Measurements from ENCODE around the gene GLT6D1.

The GLT6D1 gene

DNA sequence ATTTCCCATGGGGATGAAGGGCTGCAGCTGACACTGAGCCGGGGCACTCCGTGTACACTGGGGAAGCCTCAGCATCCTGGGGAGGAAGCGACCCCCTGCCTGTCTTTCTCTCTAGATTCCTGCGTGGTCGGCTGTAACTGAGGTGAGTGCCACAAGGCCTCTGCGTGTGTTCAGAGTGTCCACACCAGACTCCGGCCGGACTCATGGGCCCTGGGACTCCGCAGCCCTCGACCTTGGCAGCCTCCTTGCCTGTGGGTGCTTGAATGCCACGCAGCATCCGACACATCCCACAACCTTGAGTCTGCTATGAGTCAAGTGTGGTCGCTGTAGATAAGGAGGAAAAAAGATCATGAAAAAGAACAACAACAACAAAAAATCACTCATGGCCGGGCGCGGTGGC lies 54.4 kb downstream of the GLT6D1 start:
- peak; percentile 13 for DNase-seq (ENCODE audit: low read depth, low spot score)

GRCh38 chr9:135584371-135584770 lies 55.0 kb downstream of the GLT6D1 start:
- DNase-seq (ENCODE audit: low read depth, low spot score) = no peak

- DNase-seq (ENCODE audit: low read depth, low spot score) = no peak
Measured at GRCh38 chr9:135583688-135584011, 55.7 kb downstream of the GLT6D1 start.

GRCh38 chr9:135582966-135583687 lies 56.2 kb downstream of the GLT6D1 start:
- DNase-seq (ENCODE audit: low read depth, low spot score) = no peak

DNA sequence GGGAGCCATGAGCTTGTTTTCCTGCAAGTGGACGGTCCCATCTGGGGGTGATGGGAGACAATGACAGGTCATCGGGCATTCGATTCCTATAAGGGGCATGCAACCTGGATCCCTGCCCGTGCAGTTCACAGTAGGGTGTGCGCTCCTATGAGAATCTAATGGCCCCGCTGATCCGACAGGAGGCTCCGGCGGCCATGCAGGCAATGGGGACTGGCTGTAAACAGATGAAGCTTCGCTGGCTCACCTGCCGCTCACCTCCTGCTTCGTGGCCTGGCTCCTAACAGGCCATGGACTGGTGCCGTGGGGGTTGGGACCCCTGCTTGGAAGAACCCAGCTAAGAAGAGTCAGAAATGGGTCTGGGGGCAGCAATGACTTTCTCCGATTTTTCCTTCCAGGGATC lies 56.8 kb downstream of the GLT6D1 start:
- DNase-seq (ENCODE audit: low read depth, low spot score) = no peak

DNA sequence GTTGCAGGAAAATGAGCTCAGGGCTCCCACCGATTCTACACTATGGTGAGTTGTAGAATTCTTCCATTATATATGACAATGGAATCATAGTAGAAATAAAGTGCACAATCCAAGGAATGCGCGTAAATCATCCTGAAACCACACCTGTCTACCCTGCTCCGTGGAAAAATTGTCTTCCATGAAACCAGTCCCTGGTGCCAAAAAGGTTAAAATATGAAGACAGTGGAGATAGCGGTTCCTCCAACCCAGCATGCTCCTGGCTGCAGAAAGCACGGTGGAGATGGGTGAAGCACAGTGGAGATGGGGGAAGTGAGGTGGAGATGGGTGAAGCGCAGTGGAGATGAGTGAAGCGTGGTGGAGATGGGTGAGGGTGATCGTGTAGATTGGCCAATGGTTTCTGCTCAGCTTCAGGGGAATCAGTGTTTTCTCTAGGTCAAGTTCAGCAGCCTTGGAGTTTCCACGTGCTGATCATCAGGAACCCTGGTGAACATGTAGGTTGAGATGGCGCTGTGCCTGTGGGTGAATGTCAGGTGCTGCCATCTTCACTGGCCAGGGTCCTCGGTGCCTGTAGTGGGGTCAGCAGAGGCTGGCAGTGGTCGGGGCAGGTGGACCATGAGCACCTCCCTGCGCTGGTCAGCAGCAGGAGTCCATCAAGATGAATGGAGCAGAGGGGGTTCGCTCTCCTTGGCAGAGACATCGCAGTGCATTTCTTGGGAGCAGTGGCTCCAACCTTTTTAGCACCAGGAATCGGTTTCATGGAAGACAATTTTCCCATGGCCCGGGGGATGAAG lies 57.5 kb downstream of the GLT6D1 start:
- DNase-seq (ENCODE audit: low read depth, low spot score) = no peak

- DNase-seq (ENCODE audit: low read depth, low spot score) = no peak
Measured at GRCh38 chr9:135580664-135581380, 58.5 kb downstream of the GLT6D1 start.

DNA sequence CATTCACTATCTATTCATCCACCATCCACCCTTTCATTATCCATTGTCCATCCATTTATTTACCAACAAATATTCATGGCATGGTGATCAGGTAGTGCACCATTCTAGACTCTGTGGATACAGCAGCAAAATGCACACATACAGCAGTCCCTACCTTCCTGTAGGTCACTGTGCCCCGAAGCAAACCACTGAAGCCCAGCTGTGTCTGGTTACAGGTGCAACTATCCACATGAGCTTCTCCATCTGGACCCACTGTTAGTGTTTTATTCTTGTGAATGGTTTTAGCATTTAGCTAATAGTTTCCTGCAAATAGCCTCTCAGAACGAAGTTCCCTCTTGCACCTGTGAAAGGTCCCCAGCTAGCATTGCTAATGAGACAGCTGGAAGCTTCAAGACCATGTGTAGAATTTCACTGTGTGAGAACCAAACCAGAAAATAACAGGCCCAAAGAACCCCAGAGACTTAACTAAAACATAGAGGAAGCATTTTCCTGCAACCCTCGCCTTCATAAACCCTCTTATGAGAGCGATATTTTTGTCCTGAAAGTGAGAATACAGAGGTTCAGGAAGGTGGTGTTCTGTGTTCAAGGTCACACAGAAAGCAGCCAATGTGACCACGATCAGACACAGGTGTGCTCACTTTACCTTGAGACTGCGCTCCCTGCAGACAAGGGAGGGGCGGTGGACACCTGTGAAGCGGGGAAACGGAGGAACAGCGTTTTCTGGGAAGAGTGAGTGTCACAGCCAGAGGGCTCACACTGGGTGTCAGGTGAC lies 59.3 kb downstream of the GLT6D1 start:
- no peak for DNase-seq (ENCODE audit: low read depth, low spot score)

DNA sequence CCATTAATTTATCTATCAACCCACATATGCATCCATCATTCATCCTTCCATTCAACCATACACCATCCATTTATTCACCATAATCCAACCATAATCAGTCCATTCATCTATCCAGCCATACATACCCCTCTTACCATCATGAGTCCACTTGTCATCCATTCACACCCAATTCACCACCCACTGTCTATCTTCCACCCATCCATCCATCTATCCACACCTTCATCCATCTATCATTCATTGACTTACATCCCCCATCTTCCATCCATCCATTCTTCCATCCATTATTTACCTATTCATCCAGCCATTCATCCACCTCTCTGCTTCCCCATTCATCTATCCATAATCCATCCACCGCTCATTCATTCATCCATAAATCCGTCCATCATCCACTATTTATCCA lies 60.0 kb downstream of the GLT6D1 start:
- no peak for DNase-seq (ENCODE audit: low read depth, low spot score)

DNA sequence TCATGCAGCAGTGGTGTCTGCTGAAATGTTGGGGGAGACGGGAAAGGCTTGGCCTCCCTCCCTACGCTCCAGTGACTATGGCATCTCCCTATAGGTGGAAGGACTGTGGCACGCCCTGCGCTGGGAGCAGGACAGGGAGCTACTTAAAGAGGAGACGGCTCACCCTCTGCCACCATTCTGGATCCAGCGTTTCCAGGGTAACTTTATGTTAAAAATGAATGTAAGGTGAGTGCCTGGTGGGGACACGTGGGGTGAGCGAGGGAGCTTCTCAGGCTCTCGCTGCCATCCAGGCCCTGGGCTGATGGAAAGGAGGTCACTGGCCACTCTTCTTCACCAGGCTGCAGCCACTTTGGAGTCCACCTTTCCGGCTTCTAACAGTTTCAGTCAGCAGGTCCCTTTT lies 62.1 kb downstream of the GLT6D1 start:
- no peak for DNase-seq (ENCODE audit: low read depth, low spot score)

- no peak for DNase-seq (ENCODE audit: low read depth, low spot score)
Measured at GRCh38 chr9:135575995-135576631, 63.2 kb downstream of the GLT6D1 start.

- no peak for DNase-seq (ENCODE audit: low read depth, low spot score)
Measured at GRCh38 chr9:135574943-135575342, 64.4 kb downstream of the GLT6D1 start.

DNA sequence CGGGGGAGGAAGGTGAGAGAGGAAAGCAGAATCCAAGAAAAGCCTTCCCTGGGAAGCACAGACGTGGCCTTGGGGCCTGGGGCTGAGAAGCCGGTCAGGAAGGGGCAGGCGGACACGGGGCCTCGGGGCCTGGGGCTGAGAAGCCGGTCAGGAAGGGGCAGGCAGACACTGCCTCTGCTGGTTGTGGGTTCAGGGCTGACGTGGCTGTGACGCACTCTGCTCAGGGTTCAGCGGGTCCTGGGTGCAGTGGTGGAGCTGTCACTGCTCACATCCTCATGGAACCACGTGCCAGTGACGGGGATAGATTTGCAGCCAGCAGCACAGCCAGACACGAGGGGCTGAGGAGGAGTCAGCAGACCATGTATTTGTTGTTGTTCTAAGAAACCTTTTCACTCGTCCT lies 65.0 kb downstream of the GLT6D1 start:
- DNase-seq (ENCODE audit: low read depth, low spot score) = no peak

Measured in astrocyte of the hippocampus (primary cell).